GM23338 (cell line): ENCODE data around the gene CDIPT. TPM values are rescaled to one million over a fixed set of nuclear protein-coding genes. Genes with fewer than 3 reads are reported as not detected.

Experiments used
- ATAC-seq: fragments of 200-7000 bp; cut with Tn5 transposase; 3 replicates; pipeline ENCODE4 v1.9.1; 2020
- DNase-seq: peaks from one replicate; pipeline ENCODE4 v3.0.0-alpha.2; 2015; ENCODE audit warnings: low spot score
- H2AFZ ChIP-seq: fragments of 200-600 bp; sonication (generic); 2 replicates; pipeline ENCODE4 v1.8.0; 2016; ENCODE audit warnings: antibody characterized with exemption, mild to moderate bottlenecking, moderate library complexity
- H3F3A ChIP-seq: fragments of 200-600 bp; sonication (generic); replicated peaks from 2 replicates; pipeline ENCODE4 v1.8.0; 2017; ENCODE audit warnings: antibody characterized with exemption, mixed run types, low read depth
- H3K27ac ChIP-seq: fragments of 200-600 bp; sonication (generic); 2 replicates; pipeline ENCODE4 v1.6.1; 2016; ENCODE audit warnings: low read depth
- H3K27me3 ChIP-seq: fragments of 200-600 bp; sonication (generic); 2 replicates; pipeline ENCODE4 v1.8.0; 2016; ENCODE audit warnings: mild to moderate bottlenecking, mixed run types, moderate library complexity; ENCODE audit not compliant: insufficient read depth
- H3K36me3 ChIP-seq: fragments of 200-600 bp; sonication (generic); 2 replicates; pipeline ENCODE4 v1.8.0; 2016; ENCODE audit warnings: mild to moderate bottlenecking; ENCODE audit not compliant: insufficient read depth
- H3K4me1 ChIP-seq: fragments of 200-600 bp; sonication (generic); 2 replicates; pipeline ENCODE4 v1.8.0; 2016; ENCODE audit warnings: mild to moderate bottlenecking, moderate library complexity; ENCODE audit not compliant: insufficient read depth
- H3K4me2 ChIP-seq: fragments of 200-600 bp; sonication (generic); 2 replicates; pipeline ENCODE4 v1.7.1; 2017; ENCODE audit warnings: mixed run types
- H3K4me3 ChIP-seq: fragments of 200-600 bp; sonication (generic); 2 replicates; pipeline ENCODE4 v1.6.1; 2016; ENCODE audit warnings: mixed run types
- H3K79me2 ChIP-seq: fragments of 200-600 bp; sonication (generic); replicated peaks from 2 replicates; pipeline ENCODE4 v1.8.0; 2017; ENCODE audit warnings: mild to moderate bottlenecking; ENCODE audit not compliant: insufficient read depth
- H3K9me2 ChIP-seq: fragments of 200-600 bp; sonication (generic); 2 replicates; pipeline ENCODE4 v1.8.0; 2017; ENCODE audit not compliant: insufficient read depth
- H4K20me1 ChIP-seq: fragments of 200-600 bp; sonication (generic); replicated peaks from 2 replicates; pipeline ENCODE4 v1.8.0; 2017; ENCODE audit warnings: mild to moderate bottlenecking; ENCODE audit not compliant: insufficient read depth
- H3K27ac Mint-ChIP-seq: 2 replicates; pipeline ENCODE4 v1.8.0; 2020; ENCODE audit warnings: inconsistent platforms, mild to moderate bottlenecking, moderate library complexity, mixed read lengths
- H3K27me3 Mint-ChIP-seq: 3 replicates; pipeline ENCODE4 v1.8.0; 2022; ENCODE audit warnings: low read depth, mild to moderate bottlenecking, moderate library complexity, mixed read lengths, inconsistent platforms; ENCODE audit not compliant: insufficient read depth, poor library complexity
- H3K36me3 Mint-ChIP-seq: 3 replicates; pipeline ENCODE4 v1.8.0; 2021; ENCODE audit warnings: low read depth, mild to moderate bottlenecking, inconsistent platforms, moderate library complexity, mixed read lengths
- H3K4me1 Mint-ChIP-seq: 3 replicates; pipeline ENCODE4 v1.8.0; 2020; ENCODE audit warnings: mild to moderate bottlenecking, inconsistent platforms, mixed read lengths
- H3K4me3 Mint-ChIP-seq: 3 replicates; pipeline ENCODE4 v1.8.0; 2021; ENCODE audit warnings: moderate library complexity, mild to moderate bottlenecking, inconsistent platforms, mixed read lengths
- H3K9me3 Mint-ChIP-seq: 3 replicates; pipeline ENCODE4 v1.8.0; 2020; ENCODE audit warnings: moderate library complexity, mild to moderate bottlenecking, inconsistent platforms, mixed read lengths
- CTCF ChIP-seq, 2 experiments: fragments of 200-600 bp in 1 of 2; sonication (generic) in 1 of 2; conservative IDR thresholded peaks; 2 replicates each; pipeline versions ENCODE4 v1.5.1 to v1.6.1; 2016 to 2017; ENCODE audit warnings: antibody characterized with exemption in 2 of 2, low read depth in 2 of 2, mild to moderate bottlenecking in 2 of 2, moderate library complexity in 1 of 2
- NANOG ChIP-seq: IDR thresholded peaks from 2 replicates; pipeline ENCODE4 v1.6.1; 2016; ENCODE audit warnings: antibody characterized with exemption, borderline replicate concordance
- STAT1 ChIP-seq: IDR thresholded peaks from one replicate; pipeline ENCODE4 v1.6.1; 2016; ENCODE audit warnings: antibody characterized with exemption; ENCODE audit not compliant: unreplicated experiment
- polyA plus RNA-seq: library from polyadenylated mRNA; unstranded; fragments of >200 nt; fragmentation: Nextera tagmentation; extraction: Ambion mirVana; gene quantifications from 2 replicates; pipeline ENCODE4 v1.2.1, GENCODE V29; 2016
- total RNA-seq: library from RNA; depleted of rRNA; stranded (reverse); fragments of >200 nt; shearing (Covaris generic); gene quantifications from 2 replicates; pipeline ENCODE4 v1.2.3, GENCODE V29; 2014
- TF ChIP-seq, protein P1 (sequence below): IDR thresholded peaks from one replicate; pipeline ENCODE4 v1.6.1; 2018; ENCODE audit warnings: antibody characterized with exemption; ENCODE audit not compliant: unreplicated experiment
- TF ChIP-seq, protein P2 (sequence below): IDR thresholded peaks from 2 replicates; pipeline ENCODE4 v1.6.1; 2016; ENCODE audit warnings: antibody characterized with exemption
- TF ChIP-seq, protein P3 (sequence below): fragments of 250-450 bp; sonication (Bioruptor Pico); IDR thresholded peaks from 2 replicates; pipeline ENCODE4 v1.5.0; 2020; ENCODE audit warnings: mild to moderate bottlenecking, moderate library complexity

Gene CDIPT
- total and polyA plus RNA-seq, 2 experiments from 2014 or later: 36.2 to 78.1 TPM

- TF ChIP-seq, protein P1, sequence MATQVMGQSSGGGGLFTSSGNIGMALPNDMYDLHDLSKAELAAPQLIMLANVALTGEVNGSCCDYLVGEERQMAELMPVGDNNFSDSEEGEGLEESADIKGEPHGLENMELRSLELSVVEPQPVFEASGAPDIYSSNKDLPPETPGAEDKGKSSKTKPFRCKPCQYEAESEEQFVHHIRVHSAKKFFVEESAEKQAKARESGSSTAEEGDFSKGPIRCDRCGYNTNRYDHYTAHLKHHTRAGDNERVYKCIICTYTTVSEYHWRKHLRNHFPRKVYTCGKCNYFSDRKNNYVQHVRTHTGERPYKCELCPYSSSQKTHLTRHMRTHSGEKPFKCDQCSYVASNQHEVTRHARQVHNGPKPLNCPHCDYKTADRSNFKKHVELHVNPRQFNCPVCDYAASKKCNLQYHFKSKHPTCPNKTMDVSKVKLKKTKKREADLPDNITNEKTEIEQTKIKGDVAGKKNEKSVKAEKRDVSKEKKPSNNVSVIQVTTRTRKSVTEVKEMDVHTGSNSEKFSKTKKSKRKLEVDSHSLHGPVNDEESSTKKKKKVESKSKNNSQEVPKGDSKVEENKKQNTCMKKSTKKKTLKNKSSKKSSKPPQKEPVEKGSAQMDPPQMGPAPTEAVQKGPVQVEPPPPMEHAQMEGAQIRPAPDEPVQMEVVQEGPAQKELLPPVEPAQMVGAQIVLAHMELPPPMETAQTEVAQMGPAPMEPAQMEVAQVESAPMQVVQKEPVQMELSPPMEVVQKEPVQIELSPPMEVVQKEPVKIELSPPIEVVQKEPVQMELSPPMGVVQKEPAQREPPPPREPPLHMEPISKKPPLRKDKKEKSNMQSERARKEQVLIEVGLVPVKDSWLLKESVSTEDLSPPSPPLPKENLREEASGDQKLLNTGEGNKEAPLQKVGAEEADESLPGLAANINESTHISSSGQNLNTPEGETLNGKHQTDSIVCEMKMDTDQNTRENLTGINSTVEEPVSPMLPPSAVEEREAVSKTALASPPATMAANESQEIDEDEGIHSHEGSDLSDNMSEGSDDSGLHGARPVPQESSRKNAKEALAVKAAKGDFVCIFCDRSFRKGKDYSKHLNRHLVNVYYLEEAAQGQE: no peak
- TF ChIP-seq, protein P2, sequence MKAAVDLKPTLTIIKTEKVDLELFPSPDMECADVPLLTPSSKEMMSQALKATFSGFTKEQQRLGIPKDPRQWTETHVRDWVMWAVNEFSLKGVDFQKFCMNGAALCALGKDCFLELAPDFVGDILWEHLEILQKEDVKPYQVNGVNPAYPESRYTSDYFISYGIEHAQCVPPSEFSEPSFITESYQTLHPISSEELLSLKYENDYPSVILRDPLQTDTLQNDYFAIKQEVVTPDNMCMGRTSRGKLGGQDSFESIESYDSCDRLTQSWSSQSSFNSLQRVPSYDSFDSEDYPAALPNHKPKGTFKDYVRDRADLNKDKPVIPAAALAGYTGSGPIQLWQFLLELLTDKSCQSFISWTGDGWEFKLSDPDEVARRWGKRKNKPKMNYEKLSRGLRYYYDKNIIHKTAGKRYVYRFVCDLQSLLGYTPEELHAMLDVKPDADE: no peak
Measured at GRCh38 chr16:29875206-29875605, 12.2 kb upstream of the CDIPT start (continued).

- no peak overlapping the region for H3K4me2 ChIP-seq
- DNase-seq (no peak), ATAC-seq (no peak)
- H3F3A ChIP-seq: peaks cover 6% of the 10 kb centered on the region; the same call in 1 of the 2 replicates
- H3K36me3 ChIP-seq: no peaks in the 10 kb centered on the region
- Mint-ChIP-seq H3K27ac (no peak overlapping the region), H3K4me3 (no peak overlapping the region), H3K9me3 (no peaks in the 10 kb centered on the region; the same call in 1 of the 3 replicates), H3K27me3 (peaks cover 15% of the 10 kb centered on the region), H3K4me1 (peaks cover 12% of the 10 kb centered on the region), H3K36me3 (0 out of 3 replicates have a peak, but pooled peaks cover 3% of the 10 kb centered on the region)
- no peaks in the 10 kb centered on the region for H3K27me3 ChIP-seq
- H4K20me1 ChIP-seq: no peaks in the 10 kb centered on the region
- peaks cover 4% of the 10 kb centered on the region for H3K4me1 ChIP-seq
- no peak overlapping the region for H2AFZ ChIP-seq
- H3K4me3 ChIP-seq: no peak overlapping the region
- H3K79me2 ChIP-seq: no peaks in the 10 kb centered on the region
- no peak overlapping the region for H3K27ac ChIP-seq
- TF ChIP-seq CTCF (conservative IDR thresholded peaks at IDR 0.05; ENCODE audit: low read depth in 2 of 2) (no peak), STAT1 (no peak), NANOG (no peak)
- TF ChIP-seq, protein P2: no peak
- TF ChIP-seq, protein P3, sequence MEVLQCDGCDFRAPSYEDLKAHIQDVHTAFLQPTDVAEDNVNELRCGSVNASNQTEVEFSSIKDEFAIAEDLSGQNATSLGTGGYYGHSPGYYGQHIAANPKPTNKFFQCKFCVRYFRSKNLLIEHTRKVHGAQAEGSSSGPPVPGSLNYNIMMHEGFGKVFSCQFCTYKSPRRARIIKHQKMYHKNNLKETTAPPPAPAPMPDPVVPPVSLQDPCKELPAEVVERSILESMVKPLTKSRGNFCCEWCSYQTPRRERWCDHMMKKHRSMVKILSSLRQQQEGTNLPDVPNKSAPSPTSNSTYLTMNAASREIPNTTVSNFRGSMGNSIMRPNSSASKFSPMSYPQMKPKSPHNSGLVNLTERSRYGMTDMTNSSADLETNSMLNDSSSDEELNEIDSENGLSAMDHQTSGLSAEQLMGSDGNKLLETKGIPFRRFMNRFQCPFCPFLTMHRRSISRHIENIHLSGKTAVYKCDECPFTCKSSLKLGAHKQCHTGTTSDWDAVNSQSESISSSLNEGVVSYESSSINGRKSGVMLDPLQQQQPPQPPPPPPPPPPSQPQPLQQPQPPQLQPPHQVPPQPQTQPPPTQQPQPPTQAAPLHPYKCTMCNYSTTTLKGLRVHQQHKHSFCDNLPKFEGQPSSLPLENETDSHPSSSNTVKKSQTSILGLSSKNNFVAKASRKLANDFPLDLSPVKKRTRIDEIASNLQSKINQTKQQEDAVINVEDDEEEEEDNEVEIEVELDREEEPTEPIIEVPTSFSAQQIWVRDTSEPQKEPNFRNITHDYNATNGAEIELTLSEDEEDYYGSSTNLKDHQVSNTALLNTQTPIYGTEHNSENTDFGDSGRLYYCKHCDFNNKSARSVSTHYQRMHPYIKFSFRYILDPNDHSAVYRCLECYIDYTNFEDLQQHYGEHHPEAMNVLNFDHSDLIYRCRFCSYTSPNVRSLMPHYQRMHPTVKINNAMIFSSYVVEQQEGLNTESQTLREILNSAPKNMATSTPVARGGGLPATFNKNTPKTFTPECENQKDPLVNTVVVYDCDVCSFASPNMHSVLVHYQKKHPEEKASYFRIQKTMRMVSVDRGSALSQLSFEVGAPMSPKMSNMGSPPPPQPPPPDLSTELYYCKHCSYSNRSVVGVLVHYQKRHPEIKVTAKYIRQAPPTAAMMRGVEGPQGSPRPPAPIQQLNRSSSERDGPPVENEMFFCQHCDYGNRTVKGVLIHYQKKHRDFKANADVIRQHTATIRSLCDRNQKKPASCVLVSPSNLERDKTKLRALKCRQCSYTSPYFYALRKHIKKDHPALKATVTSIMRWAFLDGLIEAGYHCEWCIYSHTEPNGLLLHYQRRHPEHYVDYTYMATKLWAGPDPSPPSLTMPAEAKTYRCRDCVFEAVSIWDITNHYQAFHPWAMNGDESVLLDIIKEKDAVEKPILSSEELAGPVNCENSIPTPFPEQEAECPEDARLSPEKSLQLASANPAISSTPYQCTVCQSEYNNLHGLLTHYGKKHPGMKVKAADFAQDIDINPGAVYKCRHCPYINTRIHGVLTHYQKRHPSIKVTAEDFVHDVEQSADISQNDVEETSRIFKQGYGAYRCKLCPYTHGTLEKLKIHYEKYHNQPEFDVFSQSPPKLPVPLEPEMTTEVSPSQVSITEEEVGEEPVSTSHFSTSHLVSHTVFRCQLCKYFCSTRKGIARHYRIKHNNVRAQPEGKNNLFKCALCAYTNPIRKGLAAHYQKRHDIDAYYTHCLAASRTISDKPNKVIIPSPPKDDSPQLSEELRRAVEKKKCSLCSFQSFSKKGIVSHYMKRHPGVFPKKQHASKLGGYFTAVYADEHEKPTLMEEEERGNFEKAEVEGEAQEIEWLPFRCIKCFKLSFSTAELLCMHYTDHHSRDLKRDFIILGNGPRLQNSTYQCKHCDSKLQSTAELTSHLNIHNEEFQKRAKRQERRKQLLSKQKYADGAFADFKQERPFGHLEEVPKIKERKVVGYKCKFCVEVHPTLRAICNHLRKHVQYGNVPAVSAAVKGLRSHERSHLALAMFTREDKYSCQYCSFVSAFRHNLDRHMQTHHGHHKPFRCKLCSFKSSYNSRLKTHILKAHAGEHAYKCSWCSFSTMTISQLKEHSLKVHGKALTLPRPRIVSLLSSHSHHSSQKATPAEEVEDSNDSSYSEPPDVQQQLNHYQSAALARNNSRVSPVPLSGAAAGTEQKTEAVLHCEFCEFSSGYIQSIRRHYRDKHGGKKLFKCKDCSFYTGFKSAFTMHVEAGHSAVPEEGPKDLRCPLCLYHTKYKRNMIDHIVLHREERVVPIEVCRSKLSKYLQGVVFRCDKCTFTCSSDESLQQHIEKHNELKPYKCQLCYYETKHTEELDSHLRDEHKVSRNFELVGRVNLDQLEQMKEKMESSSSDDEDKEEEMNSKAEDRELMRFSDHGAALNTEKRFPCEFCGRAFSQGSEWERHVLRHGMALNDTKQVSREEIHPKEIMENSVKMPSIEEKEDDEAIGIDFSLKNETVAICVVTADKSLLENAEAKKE (CRISPR knock-in tag): no peak
- H3K9me2 ChIP-seq: no peaks in the 10 kb centered on the region
Measured at GRCh38 chr16:29873319-29873718, 10.3 kb upstream of the CDIPT start.
